GM19324 (cell line): ENCODE data around the gene ADD2.

Experiments used
- ATAC-seq: cut with Tn5 transposase; IDR thresholded peaks from one replicate; pipeline ENCODE4 v1.9.1; 2021; ENCODE audit warnings: mild to moderate bottlenecking, moderate library complexity; ENCODE audit not compliant: unreplicated experiment, low FRiP score

ADD2 gene

GRCh38 chr2:70615222-70615621 lies 152.8 kb downstream of the ADD2 start:
- no peak for ATAC-seq

- no peak for ATAC-seq
Measured at GRCh38 chr2:70613521-70613920, 154.5 kb downstream of the ADD2 start.

- no peak for ATAC-seq
Measured at GRCh38 chr2:70612574-70612973, 155.4 kb downstream of the ADD2 start.

GRCh38 chr2:70608373-70608772 lies 159.6 kb downstream of the ADD2 start:
- ATAC-seq = no peak

- ATAC-seq = no peak
Measured at GRCh38 chr2:70607121-70607561, 160.9 kb downstream of the ADD2 start.
